HepG2 (cell line): ENCODE results near the gene PDS5B. TPM values are rescaled to one million over a fixed set of nuclear protein-coding genes. Genes with fewer than 3 reads are reported as not detected.

ENCODE experiments used
- ATAC-seq: fragments of 200-7000 bp; cut with Tn5 transposase; 3 replicates; pipeline ENCODE4 v1.9.1; 2020; ENCODE audit warnings: mild to moderate bottlenecking, moderate library complexity
- BruUV-seq: library from RNA; stranded (reverse); fragments of 400-500 nt; replicated peaks from 2 replicates; lab custom pipeline; 2021; lab: Mats Ljungman, UMichigan
- CTCF ChIA-PET: fragments of 300-600 bp; formaldehyde crosslinking; extraction: SDS; loops from one replicate; lab custom pipeline; 2021; ENCODE audit warnings: low total read pairs, inconsistent platforms, low intra/inter-chr PET ratio; lab: Yijun Ruan, JAX
- POLR2A ChIA-PET: fragments of 350-600 bp; sonication (Branson Sonifier 250); formaldehyde crosslinking; loops from one replicate; lab custom pipeline; 2020; ENCODE audit warnings: antibody characterized with exemption, inconsistent platforms; lab: Yijun Ruan, JAX
- DNase-seq: peaks from one replicate; pipeline ENCODE4 v3.0.0-alpha.2; 2015; ENCODE audit warnings: low spot score
- FAIRE-seq: peaks from 3 replicates; lab custom pipeline; 2011; peaks lifted over from hg19 to GRCh38; lab: Jason Lieb, UNC
- H2AFZ ChIP-seq: one replicate; pipeline ENCODE4 v1.6.1; 2011; ENCODE audit warnings: low read length, inconsistent platforms
- H3K27ac ChIP-seq: fragments of 300-600 bp; 3 replicates; pipeline ENCODE4 v1.8.0; 2011; ENCODE audit warnings: mixed run types, mild to moderate bottlenecking, mixed read lengths, low read length, inconsistent platforms; ENCODE audit not compliant: insufficient read depth; ENCODE audit errors: extremely low read length
- H3K27me3 ChIP-seq, 2 experiments: fragments of 200-600 bp in 1 of 2; 2 replicates in 1 of 2; 3 replicates in 1 of 2; pipeline versions ENCODE4 v1.6.0 to v1.8.0; 2011; ENCODE audit warnings: low read length in 2 of 2, mild to moderate bottlenecking in 2 of 2, moderate library complexity in 2 of 2, inconsistent platforms in 1 of 2; ENCODE audit not compliant: insufficient read depth in 2 of 2, control insufficient read depth in 1 of 2
- H3K36me3 ChIP-seq, 2 experiments: fragments of 200-600 bp in 1 of 2; replicated peaks in 1 of 2; 2 replicates in 1 of 2; 3 replicates in 1 of 2; pipeline versions ENCODE4 v1.5.1 to v1.8.0; 2011; ENCODE audit warnings: low read length in 2 of 2, inconsistent platforms in 1 of 2; ENCODE audit not compliant: insufficient read depth in 2 of 2, control insufficient read depth in 1 of 2
- H3K4me1 ChIP-seq: 2 replicates; pipeline ENCODE4 v1.5.1; 2012; ENCODE audit warnings: low read length, inconsistent platforms; ENCODE audit not compliant: insufficient read depth
- H3K4me2 ChIP-seq: 2 replicates; pipeline ENCODE4 v1.6.0; 2011; ENCODE audit warnings: low read depth, low read length, inconsistent platforms
- H3K4me3 ChIP-seq, 3 experiments: fragments of 200-600 bp in 1 of 3; sonication (generic), shearing (Covaris generic) in 1 of 3; replicated peaks in 1 of 3; 2 replicates each; pipeline ENCODE4 v1.5.1; 2011 to 2016; ENCODE audit warnings: low read length in 3 of 3, inconsistent platforms in 2 of 3, low read depth in 2 of 3, mild to moderate bottlenecking in 2 of 3, control low read depth in 1 of 3, mixed read lengths in 1 of 3; ENCODE audit not compliant: insufficient read depth in 1 of 3
- H3K79me2 ChIP-seq: one replicate; pipeline ENCODE4 v1.6.1; 2011; ENCODE audit warnings: low read length, inconsistent platforms; ENCODE audit not compliant: insufficient read depth
- H3K9ac ChIP-seq: 2 replicates; pipeline ENCODE4 v1.6.0; 2011; ENCODE audit warnings: mild to moderate bottlenecking, low read depth, low read length, inconsistent platforms; ENCODE audit not compliant: insufficient read depth
- H3K9me3 ChIP-seq: 2 replicates; pipeline ENCODE4 v1.5.1; 2012; ENCODE audit warnings: mild to moderate bottlenecking, low read length
- H4K20me1 ChIP-seq: 2 replicates; pipeline ENCODE4 v1.6.0; 2011; ENCODE audit warnings: inconsistent platforms, mild to moderate bottlenecking, low read length, moderate library complexity; ENCODE audit not compliant: insufficient read depth
- ARID5B ChIP-seq: IDR thresholded peaks from 2 replicates; pipeline ENCODE4 v1.4.0; 2020; ENCODE audit warnings: mild to moderate bottlenecking, missing genetic modification reagents
- ATAD3A ChIP-seq: sonication (generic); formaldehyde crosslinking; IDR thresholded peaks from 2 replicates; pipeline ENCODE4 v1.4.0; 2020; ENCODE audit warnings: missing genetic modification reagents
- EP300 ChIP-seq, 3 experiments: sonication (generic) in 1 of 3; formaldehyde crosslinking in 1 of 3; IDR thresholded peaks; 2 replicates each; pipeline versions ENCODE4 v1.5.1 to v1.6.1; 2011 to 2020; ENCODE audit warnings: low read depth in 2 of 3, low read length in 2 of 3, borderline replicate concordance in 1 of 3, improper control_type of control experiment in 1 of 3, mild to moderate bottlenecking in 1 of 3, missing genetic modification reagents in 1 of 3, moderate library complexity in 1 of 3
- KAT8 ChIP-seq: IDR thresholded peaks from 2 replicates; pipeline ENCODE4 v1.6.1; 2016; ENCODE audit warnings: missing genetic modification reagents, missing compliant biosample characterization
- NFYB ChIP-seq: sonication (generic); formaldehyde crosslinking; IDR thresholded peaks from 2 replicates; pipeline ENCODE4 v1.4.0; 2020; ENCODE audit warnings: missing genetic modification reagents
- NR2F6 ChIP-seq, 2 experiments: IDR thresholded peaks; 2 replicates each; pipeline ENCODE4 v1.6.1; 2016; ENCODE audit warnings: antibody characterized with exemption in 1 of 2, mild to moderate bottlenecking in 1 of 2
- PRDM10 ChIP-seq: sonication (generic); formaldehyde crosslinking; IDR thresholded peaks from 2 replicates; pipeline ENCODE4 v1.4.0; 2020; ENCODE audit warnings: low read depth, missing genetic modification reagents
- PRDM4 ChIP-seq: sonication (generic); formaldehyde crosslinking; IDR thresholded peaks from 2 replicates; pipeline ENCODE4 v1.9.0; 2021; ENCODE audit warnings: missing genetic modification reagents, borderline replicate concordance
- RXRA ChIP-seq: sonication (generic); formaldehyde crosslinking; IDR thresholded peaks from 2 replicates; pipeline ENCODE4 v1.5.1; 2020; ENCODE audit warnings: missing genetic modification reagents
- TRIM24 ChIP-seq: sonication (generic); formaldehyde crosslinking; IDR thresholded peaks from 2 replicates; pipeline ENCODE4 v1.8.0; 2022; ENCODE audit warnings: mild to moderate bottlenecking, missing genetic modification reagents
- ZNF20 ChIP-seq: sonication (generic); formaldehyde crosslinking; IDR thresholded peaks from 2 replicates; pipeline ENCODE4 v1.4.0; 2020; ENCODE audit warnings: mild to moderate bottlenecking, moderate library complexity, missing genetic modification reagents
- ZSCAN31 ChIP-seq: sonication (generic); formaldehyde crosslinking; IDR thresholded peaks from 2 replicates; pipeline ENCODE4 v1.5.0; 2020; ENCODE audit warnings: low read depth, mild to moderate bottlenecking, missing genetic modification reagents
- WGBS: methylation state at CpG from one replicate; pipeline ENCODE4 v1.1.6; 2017; ENCODE audit warnings: low lambda C conversion rate; 5-methylcytosine and 5-hydroxymethylcytosine counted together
- in situ Hi-C: cut with HindIII; loops from 2 replicates; pipeline ENCODE4 v1.10.0; 2017; ENCODE audit warnings: low pct_unique_long_range_greater_than_20kb; ENCODE audit not compliant: extremely low pct_ligation_motif_present
- intact Hi-C: fragments of 100-400 bp; cut with micrococcal nuclease; formaldehyde crosslinking; loops from one replicate; pipeline ENCODE4 v1.10.0; 2022; ENCODE audit not compliant: unreplicated experiment
- polyA plus RNA-seq, 8 experiments: library from polyadenylated mRNA; depleted of rRNA in 3 of 8; stranded (reverse) in 7 of 8; unstranded in 1 of 8; fragments of >200 nt; fragmentation: Illumina TruSeq in 4 of 8; extraction: Trizol in 4 of 8; gene quantifications; 2 replicates each; pipeline versions ENCODE4 v1.2.1 to v1.2.3, GENCODE V29; 2011 to 2016; ENCODE audit warnings: low read depth in 4 of 8, missing spikeins in 1 of 8, mixed read lengths in 1 of 8; ENCODE audit not compliant: insufficient read depth in 1 of 8
- total RNA-seq, 5 experiments: library from RNA; depleted of rRNA; stranded (reverse); fragments of >200 nt; fragmentation: Illumina TruSeq; extraction: Trizol; gene quantifications; 2 replicates each; pipeline ENCODE4 v1.2.3, GENCODE V29; 2016; ENCODE audit warnings: low read depth in 1 of 5

Gene PDS5B
- total and polyA plus RNA-seq, 2 of the 13 experiments (the other 11 are each of a cell fraction or from before 2014, with no cell fraction given) = 5.8 to 24.6 TPM

GRCh38 chr13:32538621-32539246, 47.5 kb upstream of the PDS5B start, which contains the start of gene N4BP2L2:
Gene N4BP2L2, minus strand, starts transcription at chr13:32538795. Its CDS starts 1,768 bp downstream, at chr13:32537027.
- peak within 1 kb of the TSS; percentile 80 to 85 (median 84) for H3K4me3 ChIP-seq
- POLR2A ChIA-PET = interaction anchor here (0.5 to 2.3 kb wide), 7 partner anchors 14 to 282 kb away, joined by 3 to 11 read pairs (median 5); partner anchors contain the start of genes N4BP2L1 and PDS5B
- FAIRE-seq = peak; percentile 99
- TF ChIP-seq NFYB (0 out of 2 replicates have a peak, but pooled peaks have one; percentile 28), ARID5B (peak; percentile 31; the same call in 1 of the 2 replicates), RXRA (CRISPR knock-in tag) (peak; percentile 65; the same call in 1 of the 2 replicates), KAT8 (CRISPR knock-in tag) (peak; percentile 90), NR2F6 (IDR thresholded peaks at IDR 0.05) (peak; percentile 32), NR2F6 (CRISPR knock-in tag; IDR thresholded peaks at IDR 0.05) (no peak), EP300 (IDR thresholded peaks at IDR 0.05; ENCODE audit: low read depth in 2 of 2, low read length in 2 of 2) (0 out of 4 replicates have a peak, but pooled peaks of 1 of the 2 experiments have one; percentile 35), EP300 (CRISPR knock-in tag; IDR thresholded peaks at IDR 0.05; ENCODE audit: borderline replicate concordance) (no peak), TRIM24 (CRISPR knock-in tag) (no peak), ZSCAN31 (CRISPR knock-in tag) (peak; percentile 61; the same call in 1 of the 2 replicates), PRDM10 (peak; percentile 73), ATAD3A (CRISPR knock-in tag) (no peak), ZNF20 (CRISPR knock-in tag) (no peak), PRDM4 (no peak)

More at GRCh38 chr13:32538621-32539246, 47.5 kb upstream of the PDS5B start, which contains the start of gene N4BP2L2:
- peak within 1 kb of the TSS; percentile 94 for H3K27ac ChIP-seq
- under 1% methylated on average over 27 of the region's 32 CpGs for WGBS
- peaks cover 3% of the 10 kb centered on the region; the same call in 1 of the 2 replicates for H4K20me1 ChIP-seq
- H3K9ac ChIP-seq = peak within 1 kb of the TSS; percentile 94
- H3K4me1 ChIP-seq = peaks cover 36% of the 10 kb centered on the region
- no peaks in the 10 kb centered on the region for H3K9me3 ChIP-seq
- intact Hi-C loops (loop anchor here (2.0 to 10.0 kb wide), 3 partner anchors 41 to 158 kb away; partner anchors contain the start of gene N4BP2L1), in situ Hi-C loops (no loop called here)
- ATAC-seq (peak; percentile 99), DNase-seq (peak; percentile 96)
- H2AFZ ChIP-seq = peak within 1 kb of the TSS; percentile 99
- peaks cover 46% of the 10 kb centered on the region for H3K79me2 ChIP-seq
- TSS peak; percentile 89 for BruUV-seq
- CTCF ChIA-PET = no interaction called here
- peaks cover 2 to 18% of the 10 kb centered on the region in 2 experiments; a peak in 4 of 5 replicates for H3K36me3 ChIP-seq
- no peaks in the 10 kb centered on the region; a peak in 1 of 5 replicates for H3K27me3 ChIP-seq
- H3K4me2 ChIP-seq = peak within 1 kb of the TSS; percentile 88
